ENCODE results near the gene GRIP1. TPM values are rescaled to one million over a fixed set of nuclear protein-coding genes. Genes with fewer than 3 reads are reported as not detected.

The GRIP1 gene
- total RNA-seq, 3 donors from 2014 or later, result 6.6 to 22.8 (median 12.8) TPM

GRCh38 chr12:66491853-66492252, 187.0 kb downstream of the GRIP1 start:
- no peak for TF ChIP-seq CTCF (IDR thresholded peaks at IDR 0.05)
- ATAC-seq, result no peak
- H3K9me3 ChIP-seq, result no peaks in the 10 kb centered on the region
- H3K4me1 ChIP-seq (ENCODE audit: low read depth), result no peaks in the 10 kb centered on the region
- intact Hi-C loops (cut with DNase I, micrococcal nuclease), result no loop called here
- no peaks in the 10 kb centered on the region for H3K36me3 ChIP-seq (ENCODE audit: low read depth)
- H3K4me3 ChIP-seq, result no peak overlapping the region
- DNase-seq, result no peak

GRCh38 chr12:66482351-66483203, 196.3 kb downstream of the GRIP1 start:
- ATAC-seq (no peak), DNase-seq (no peak)
- Histone ChIP-seq H3K4me3 (no peak overlapping the region), H3K36me3 (ENCODE audit: low read depth) (no peaks in the 10 kb centered on the region), H3K4me1 (ENCODE audit: low read depth) (no peaks in the 10 kb centered on the region), H3K9me3 (peaks cover 3% of the 10 kb centered on the region)
- no peak for TF ChIP-seq CTCF (IDR thresholded peaks at IDR 0.05)
- intact Hi-C loops (cut with DNase I, micrococcal nuclease), result no loop called here

GRCh38 chr12:66467932-66468331, 210.9 kb downstream of the GRIP1 start:
- intact Hi-C loops (cut with DNase I, micrococcal nuclease), result no loop called here
- no peak for ATAC-seq
- H3K4me1 ChIP-seq (ENCODE audit: low read depth), result no peaks in the 10 kb centered on the region
- no peaks in the 10 kb centered on the region for H3K36me3 ChIP-seq (ENCODE audit: low read depth)
- no peak for TF ChIP-seq CTCF (IDR thresholded peaks at IDR 0.05)
- H3K4me3 ChIP-seq, result no peak overlapping the region
- H3K9me3 ChIP-seq, result no peaks in the 10 kb centered on the region
- DNase-seq, result no peak

GRCh38 chr12:66461331-66461730, 217.5 kb downstream of the GRIP1 start:
- no peak for TF ChIP-seq CTCF (IDR thresholded peaks at IDR 0.05)
- H3K4me1 ChIP-seq (ENCODE audit: low read depth), result no peaks in the 10 kb centered on the region
- intact Hi-C loops (cut with DNase I, micrococcal nuclease), result no loop called here
- H3K9me3 ChIP-seq, result no peaks in the 10 kb centered on the region
- H3K4me3 ChIP-seq, result no peak overlapping the region
- DNase-seq (no peak), ATAC-seq (no peak)
- no peaks in the 10 kb centered on the region for H3K36me3 ChIP-seq (ENCODE audit: low read depth)

GRCh38 chr12:66459944-66460482, 218.9 kb downstream of the GRIP1 start:
- TF ChIP-seq CTCF (IDR thresholded peaks at IDR 0.05), result no peak
- ATAC-seq (no peak), DNase-seq (no peak)
- intact Hi-C loops (cut with DNase I, micrococcal nuclease), result no loop called here
- Histone ChIP-seq H3K4me3 (no peak overlapping the region), H3K4me1 (ENCODE audit: low read depth) (no peaks in the 10 kb centered on the region), H3K36me3 (ENCODE audit: low read depth) (no peaks in the 10 kb centered on the region), H3K9me3 (no peaks in the 10 kb centered on the region)
